GM19372 (cell line): ENCODE results near the gene NFE2L3.
A peak's percentile ranks its signal among the peaks of the same experiment; 100 is the strongest.
"Not testable (repeated sequence)": the region's sequence is repeated elsewhere in the genome, so short reads cannot be mapped to it uniquely, and the experiment has no call there.

Experiments
- ATAC-seq: cut with Tn5 transposase; IDR thresholded peaks from one replicate; pipeline ENCODE4 v1.9.1; 2021; ENCODE audit warnings: mild to moderate bottlenecking, low read depth, moderate library complexity; ENCODE audit not compliant: unreplicated experiment

Gene NFE2L3

GRCh38 chr7:26165950-26166683, 14.1 kb downstream of the NFE2L3 start:
- no peak for ATAC-seq

GRCh38 chr7:26166684-26167266, 14.8 kb downstream of the NFE2L3 start:
- ATAC-seq: no peak

- peak; percentile 83 for ATAC-seq
Measured at GRCh38 chr7:26167303-26167934, 15.4 kb downstream of the NFE2L3 start.

GRCh38 chr7:26168458-26169023, 16.5 kb downstream of the NFE2L3 start:
- ATAC-seq: no peak

GRCh38 chr7:26169271-26169670, 17.3 kb downstream of the NFE2L3 start:
- no peak for ATAC-seq

GRCh38 chr7:26170663-26171062, 18.7 kb downstream of the NFE2L3 start:
- no peak for ATAC-seq

- ATAC-seq: no peak
Measured at GRCh38 chr7:26171601-26172000, 19.6 kb downstream of the NFE2L3 start.

- no peak for ATAC-seq
Measured at GRCh38 chr7:26172048-26172447, 20.1 kb downstream of the NFE2L3 start.

- not testable (repeated sequence) for ATAC-seq
Measured at GRCh38 chr7:26175903-26176302, 23.9 kb downstream of the NFE2L3 start.

- not testable (repeated sequence) for ATAC-seq
Measured at GRCh38 chr7:26176696-26177095, 24.7 kb downstream of the NFE2L3 start.

GRCh38 chr7:26177269-26177668, 25.3 kb downstream of the NFE2L3 start:
- ATAC-seq: not testable (repeated sequence)

- no peak for ATAC-seq
Measured at GRCh38 chr7:26178272-26178960, 26.4 kb downstream of the NFE2L3 start.

- no peak for ATAC-seq
Measured at GRCh38 chr7:26179422-26179821, 27.4 kb downstream of the NFE2L3 start.

- ATAC-seq: no peak
Measured at GRCh38 chr7:26179826-26180497, 28.0 kb downstream of the NFE2L3 start.

- ATAC-seq: no peak
Measured at GRCh38 chr7:26180792-26181198, 28.8 kb downstream of the NFE2L3 start.

- ATAC-seq: no peak
Measured at GRCh38 chr7:26181474-26182227, 29.7 kb downstream of the NFE2L3 start.

- ATAC-seq: no peak
Measured at GRCh38 chr7:26182283-26182682, 30.3 kb downstream of the NFE2L3 start.

GRCh38 chr7:26182706-26183105, 30.7 kb downstream of the NFE2L3 start:
- no peak for ATAC-seq

GRCh38 chr7:26183545-26184280, 31.7 kb downstream of the NFE2L3 start:
- no peak for ATAC-seq
